HG03039 (cell line): Measurements from ENCODE around the gene GRIA3.
"Not testable (repeated sequence)": the region's sequence is repeated elsewhere in the genome, so short reads cannot be mapped to it uniquely, and the experiment has no call there.

Experiments used
- ATAC-seq: cut with Tn5 transposase; IDR thresholded peaks from one replicate; pipeline ENCODE4 v1.9.1; 2021; ENCODE audit warnings: mild to moderate bottlenecking, moderate library complexity; ENCODE audit not compliant: unreplicated experiment

The GRIA3 gene

DNA sequence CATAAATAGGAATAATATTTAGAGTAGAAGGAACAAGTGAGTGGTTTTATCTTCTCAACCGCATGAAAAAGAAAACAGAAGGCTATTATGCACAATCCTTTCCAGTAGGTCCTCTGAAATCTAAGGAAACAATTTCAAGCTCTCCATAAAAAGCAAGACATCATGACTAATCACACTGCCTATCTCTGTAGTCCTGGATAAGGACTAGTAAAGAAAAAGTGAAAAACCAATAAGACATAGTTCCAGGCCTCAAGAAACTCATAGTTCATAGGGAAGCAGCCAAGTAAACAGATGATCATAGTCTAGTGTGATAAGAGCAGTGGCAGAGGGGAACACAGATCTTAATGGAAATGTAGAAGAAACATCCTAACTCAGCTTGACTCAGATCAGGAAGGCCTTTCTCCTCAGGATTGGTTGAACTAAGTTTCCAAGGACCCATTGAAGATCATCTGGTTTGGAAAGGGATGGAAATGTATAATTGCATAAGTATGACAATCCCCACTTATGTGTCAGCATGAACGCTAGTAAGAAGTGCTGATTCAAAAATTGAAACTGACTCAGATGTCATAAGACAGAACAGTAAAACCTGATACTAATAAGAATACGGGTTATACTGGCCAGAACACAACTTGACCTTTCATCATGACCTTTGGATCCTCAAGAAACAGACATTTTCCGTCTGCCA, 155.3 kb downstream of the GRIA3 start:
- ATAC-seq, result peak; percentile 68

DNA sequence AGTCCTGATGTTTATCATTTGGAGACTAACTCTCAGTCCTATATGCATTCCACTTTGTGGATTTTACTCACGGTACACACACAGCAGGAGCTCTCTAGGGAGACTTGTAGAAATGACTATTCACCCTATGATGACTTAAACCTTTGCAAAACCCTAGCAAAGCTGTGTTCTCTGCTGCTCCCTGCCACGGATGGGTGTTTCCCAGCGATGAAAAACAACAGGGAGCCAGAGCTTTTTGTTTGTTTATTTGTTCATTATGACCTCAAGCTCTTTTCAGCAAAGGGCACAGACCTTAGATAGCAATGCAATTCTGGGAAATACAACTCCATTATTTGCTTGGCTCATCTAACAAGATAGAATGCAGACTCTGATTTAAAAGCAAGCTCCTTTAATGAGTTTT, 156.6 kb downstream of the GRIA3 start:
- peak; percentile 53 for ATAC-seq

DNA sequence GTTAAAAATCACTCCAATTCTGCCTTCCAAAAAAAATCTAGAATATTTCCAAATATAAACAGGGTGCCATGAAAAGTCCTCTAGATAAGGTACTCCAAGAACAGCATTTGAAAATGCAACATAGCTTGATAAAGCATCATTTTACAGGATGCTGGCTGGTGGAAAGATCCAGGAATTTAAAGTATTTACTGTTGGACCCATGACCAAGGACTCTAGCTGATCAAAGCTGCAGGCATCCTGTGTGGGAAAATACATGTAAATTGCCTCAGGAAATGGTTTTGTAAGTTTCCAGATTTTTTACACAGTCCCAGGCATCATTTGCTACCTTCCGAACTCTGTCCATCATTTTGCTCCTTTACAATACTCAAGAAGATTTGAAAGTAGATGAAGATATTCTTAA, 164.4 kb downstream of the GRIA3 start:
- no peak for ATAC-seq

DNA sequence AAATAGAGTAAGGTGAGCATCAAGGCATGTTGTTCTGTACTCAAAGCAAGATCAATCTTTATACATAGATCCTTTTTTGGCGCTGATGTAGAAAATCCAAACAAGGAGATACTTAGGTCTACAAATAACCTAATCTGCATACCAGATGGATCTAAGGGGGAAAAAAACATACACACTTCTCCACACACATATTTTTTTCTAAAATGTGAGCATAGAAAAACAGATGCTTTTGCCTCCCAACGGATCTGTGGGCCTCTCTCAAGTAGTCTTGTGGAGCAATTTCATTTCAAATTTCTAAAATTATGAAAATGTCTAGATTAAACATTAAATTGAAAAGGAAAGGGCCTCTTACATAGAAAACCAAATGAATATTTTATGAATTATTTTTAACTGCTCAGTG, 166.1 kb downstream of the GRIA3 start:
- ATAC-seq, result no peak

DNA sequence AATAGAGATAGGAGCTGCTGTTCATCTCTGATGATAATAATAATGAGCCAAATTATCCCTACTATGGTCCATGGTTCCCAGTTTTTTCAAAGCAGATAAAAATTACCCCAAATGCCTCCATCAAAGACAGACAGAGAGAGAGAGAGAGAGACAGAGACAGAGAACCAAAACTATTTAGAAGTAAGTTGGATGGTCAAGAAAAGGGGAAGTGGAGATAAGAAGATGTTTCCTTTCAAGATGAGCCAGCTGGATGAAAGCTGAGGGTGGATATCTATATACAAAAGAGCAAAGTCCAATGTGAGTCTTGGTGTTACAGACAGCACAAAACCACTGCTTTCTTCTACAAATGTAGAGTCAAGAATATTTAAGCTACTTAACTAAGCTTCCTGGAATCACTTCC, 173.9 kb downstream of the GRIA3 start:
- peak; percentile 95 for ATAC-seq

DNA sequence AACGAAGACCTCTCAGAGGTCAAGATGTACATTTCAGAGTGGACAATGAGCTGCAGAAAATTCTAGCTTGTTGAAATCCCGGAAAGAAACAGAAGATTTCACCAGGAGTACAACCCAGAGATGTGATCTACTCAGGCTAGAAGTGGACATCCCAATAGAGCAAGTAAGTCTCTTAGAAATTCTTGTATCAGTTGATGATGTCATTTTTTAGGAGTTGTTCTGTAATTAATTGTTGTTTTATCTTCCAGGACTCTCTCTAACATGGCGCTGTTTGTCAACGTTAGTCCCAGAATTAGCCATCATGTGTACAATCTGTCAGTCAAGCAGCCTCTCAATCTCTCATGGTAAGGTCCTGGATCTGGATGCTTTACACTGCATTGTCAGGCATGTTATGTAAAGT, 174.4 kb downstream of the GRIA3 start:
- no peak for ATAC-seq

DNA sequence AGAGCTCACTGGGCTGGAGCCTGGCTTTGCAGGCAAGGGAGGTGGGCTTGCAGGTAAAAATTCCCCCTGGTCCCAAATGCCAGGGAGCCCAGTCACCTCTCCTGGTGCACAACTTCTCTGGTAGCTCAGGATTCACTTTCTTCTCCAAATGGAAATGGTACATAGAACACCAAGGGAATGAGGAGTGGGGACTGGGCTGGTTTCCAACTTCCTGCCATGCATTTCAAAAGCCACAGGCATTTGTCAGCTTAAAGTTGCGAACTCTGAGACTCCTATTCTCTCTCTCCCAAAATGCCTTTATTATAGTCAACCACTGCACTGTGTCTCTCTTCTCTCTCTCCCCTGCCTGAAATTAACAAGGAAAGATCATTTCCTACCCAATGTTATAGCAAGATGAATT, 177.3 kb downstream of the GRIA3 start:
- no peak for ATAC-seq

DNA sequence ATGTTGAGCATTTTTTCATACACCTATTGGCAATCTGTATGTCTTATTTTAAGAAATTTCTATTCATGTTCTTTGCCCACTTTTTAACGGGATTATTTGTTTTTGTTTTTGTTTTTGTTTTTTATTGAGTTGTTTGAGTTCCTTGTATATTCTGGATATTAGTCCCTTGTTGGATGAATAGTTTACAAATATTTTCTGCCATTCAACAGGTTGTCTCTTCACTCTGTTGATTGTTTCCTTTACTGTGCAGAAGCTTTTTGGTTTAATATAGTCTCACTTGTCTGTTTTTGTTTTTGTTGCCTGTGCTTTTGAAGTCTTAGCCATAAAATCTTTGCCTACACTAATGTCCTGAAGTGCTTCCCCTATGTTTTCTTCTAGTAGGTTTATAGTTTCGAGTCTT, 202.1 kb downstream of the GRIA3 start:
- not testable (repeated sequence) for ATAC-seq

DNA sequence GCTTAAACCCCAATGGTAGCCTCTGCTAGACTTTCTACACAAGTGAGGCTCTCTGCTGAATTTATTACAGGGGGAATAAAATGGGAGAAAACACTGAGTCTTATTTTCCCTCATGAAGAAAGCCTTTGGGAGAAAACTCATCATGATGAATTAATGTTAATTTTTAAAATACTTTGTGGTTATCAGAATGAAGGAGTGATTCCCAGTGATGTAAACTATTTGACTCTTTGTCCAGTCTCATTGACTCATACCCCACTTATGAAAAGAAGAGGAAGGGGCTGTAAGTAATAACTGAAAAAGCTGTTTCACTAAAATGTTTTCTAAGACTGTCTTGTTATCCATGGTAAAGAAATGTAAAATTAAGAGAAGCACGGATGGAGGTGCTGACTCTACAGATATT, 208.8 kb downstream of the GRIA3 start:
- no peak for ATAC-seq

DNA sequence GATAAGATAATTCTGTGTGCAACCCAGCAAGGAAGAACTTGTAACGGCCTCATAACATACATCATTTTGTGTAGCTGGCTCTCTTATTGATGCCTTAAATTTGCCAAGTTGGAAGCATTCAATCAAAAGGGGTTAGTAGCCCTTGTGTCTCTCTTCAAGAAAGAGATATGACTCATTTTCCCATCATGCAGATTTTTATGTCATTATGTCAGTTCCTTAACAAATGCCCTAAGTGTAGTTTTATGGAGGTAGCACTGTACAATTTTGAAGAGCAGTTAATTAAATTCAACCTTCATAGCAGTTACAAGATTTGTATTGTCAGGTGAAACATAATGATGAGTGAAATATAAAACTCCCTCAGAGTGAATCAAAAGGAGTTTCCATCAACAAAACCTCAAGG, 215.6 kb downstream of the GRIA3 start:
- no peak for ATAC-seq

DNA sequence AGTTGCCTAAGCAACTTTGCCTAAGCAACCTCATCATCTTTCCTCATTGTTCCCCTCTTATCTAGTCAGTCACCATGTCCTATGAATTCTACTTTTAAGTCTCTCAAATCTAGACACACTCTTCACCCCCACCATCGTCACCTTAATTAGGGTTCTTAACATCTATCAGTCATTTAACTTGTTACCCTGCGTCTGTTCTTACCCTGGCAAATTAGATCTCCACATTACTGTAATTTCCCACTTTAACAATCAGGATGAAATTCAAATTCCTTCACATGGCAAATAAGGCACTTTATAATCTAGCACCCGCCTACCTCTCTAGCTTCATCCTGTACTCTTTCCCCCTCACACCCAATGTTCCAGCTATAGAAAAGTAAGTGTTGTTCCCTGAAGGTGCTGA, 221.2 kb downstream of the GRIA3 start:
- no peak for ATAC-seq

DNA sequence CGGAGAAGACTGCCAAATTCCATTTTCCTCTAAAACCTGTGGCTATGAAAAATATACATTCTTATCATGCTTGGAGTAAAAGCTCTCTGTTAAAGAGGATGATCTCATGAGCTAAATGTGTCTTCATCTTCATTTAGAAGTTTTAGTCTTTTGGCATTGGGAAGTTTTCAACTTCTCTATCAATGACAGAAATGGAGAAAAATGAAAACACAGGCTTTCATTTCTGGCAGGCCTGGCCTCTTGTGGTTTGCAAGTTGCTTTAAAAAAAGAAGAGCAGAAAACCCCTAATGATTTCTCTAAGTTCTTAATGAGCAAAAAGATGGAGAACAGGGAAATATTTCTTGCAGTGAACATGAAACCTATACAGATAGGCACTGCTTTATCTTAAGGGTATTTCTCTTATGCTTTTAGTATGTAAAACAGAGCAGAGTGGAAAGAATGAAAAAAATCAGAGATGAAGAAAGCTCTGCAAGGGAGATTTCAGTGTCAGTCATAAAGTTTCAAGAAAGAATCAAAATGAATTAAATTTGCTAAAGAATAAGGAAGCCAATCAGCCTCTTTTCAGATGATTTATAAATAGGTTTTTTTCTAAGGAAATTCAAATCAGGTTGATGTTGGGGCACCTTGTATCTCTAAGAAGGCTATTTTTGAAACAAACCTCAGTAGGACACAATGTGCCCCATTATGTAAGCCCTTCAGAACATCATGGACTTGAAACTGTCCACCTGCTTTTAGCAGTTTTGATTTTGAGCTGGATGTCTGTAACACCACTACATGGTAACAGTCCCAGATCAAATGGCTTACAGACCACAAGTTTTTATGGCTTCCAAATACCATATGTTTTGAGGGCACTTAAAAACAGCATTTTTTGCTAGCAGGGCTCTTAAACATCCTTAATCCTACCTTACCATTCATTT, 225.0 kb downstream of the GRIA3 start:
- peak; percentile 52 for ATAC-seq

DNA sequence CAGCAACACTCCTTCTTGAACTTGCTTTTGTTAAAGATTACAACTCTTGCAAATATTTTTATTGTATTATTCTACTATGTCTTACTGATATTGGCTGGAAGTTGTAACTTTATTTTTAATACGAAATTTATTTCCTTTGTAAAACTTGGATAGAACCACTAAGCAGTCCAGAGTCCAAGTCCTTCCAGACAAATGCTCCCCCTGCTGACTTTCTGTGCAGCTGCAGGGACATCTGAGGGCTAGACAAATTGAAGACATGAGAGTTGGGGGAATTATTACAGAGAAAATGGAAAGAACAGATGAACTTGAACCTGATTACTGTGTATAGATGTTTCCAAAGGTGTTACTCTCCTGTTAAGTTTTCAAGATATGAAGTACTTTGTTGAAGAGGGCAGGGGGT, 238.8 kb downstream of the GRIA3 start:
- no peak for ATAC-seq

DNA sequence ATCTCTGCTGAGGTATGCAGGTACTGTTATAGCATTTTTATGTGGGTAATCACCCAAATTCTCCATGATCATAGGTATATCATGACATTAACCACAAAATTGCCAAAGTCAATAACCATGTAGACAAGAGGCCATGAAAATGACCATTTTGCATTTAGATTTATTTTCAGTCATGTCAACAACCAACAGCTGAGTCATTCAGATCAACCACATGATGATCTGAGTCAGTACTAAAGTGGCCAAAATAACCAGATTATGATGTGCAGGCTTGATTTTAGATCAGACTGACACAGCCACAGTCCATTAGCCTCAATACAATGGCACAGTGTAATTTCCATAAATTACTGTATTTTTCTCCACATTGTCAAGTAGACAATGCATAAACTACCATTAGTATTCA, 240.5 kb downstream of the GRIA3 start:
- ATAC-seq, result peak; percentile 96

DNA sequence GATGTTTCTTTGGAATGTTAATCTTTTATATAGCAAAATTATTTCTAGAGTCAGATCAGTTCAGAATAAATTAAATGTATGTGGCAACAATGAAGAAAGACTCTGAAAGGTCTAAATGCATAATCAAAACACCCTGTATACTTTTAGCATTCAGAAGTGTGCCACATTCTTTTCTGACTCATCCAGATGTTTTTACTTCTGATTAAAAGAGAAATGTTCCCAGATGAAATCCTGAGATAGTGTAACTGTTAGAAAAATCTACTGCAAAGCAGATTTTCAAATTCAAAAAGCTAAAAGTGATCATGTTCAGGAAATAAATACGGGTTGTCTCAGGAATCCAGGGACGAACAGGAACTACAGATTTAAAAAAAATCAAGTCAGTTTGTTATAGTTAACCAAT, 241.4 kb downstream of the GRIA3 start:
- no peak for ATAC-seq

DNA sequence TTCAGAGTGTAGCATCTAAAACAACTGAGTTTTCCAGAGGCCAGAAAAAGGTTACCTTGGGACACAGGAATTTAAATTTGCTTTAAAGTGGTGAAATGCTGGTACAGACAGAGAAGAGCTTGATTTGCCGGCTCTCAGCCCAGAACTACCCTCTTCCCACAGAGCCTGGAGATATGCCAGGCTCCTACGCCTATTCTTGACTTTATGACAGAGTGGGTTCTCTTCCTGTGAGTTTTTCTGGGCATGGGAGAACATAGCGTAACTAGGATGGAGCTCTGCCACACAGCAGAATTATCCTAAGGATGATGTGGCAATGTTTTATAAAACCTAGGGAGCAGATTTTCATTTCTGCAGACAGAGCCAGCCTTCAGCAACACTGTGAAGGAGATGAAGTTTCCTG, 241.8 kb downstream of the GRIA3 start:
- no peak for ATAC-seq

DNA sequence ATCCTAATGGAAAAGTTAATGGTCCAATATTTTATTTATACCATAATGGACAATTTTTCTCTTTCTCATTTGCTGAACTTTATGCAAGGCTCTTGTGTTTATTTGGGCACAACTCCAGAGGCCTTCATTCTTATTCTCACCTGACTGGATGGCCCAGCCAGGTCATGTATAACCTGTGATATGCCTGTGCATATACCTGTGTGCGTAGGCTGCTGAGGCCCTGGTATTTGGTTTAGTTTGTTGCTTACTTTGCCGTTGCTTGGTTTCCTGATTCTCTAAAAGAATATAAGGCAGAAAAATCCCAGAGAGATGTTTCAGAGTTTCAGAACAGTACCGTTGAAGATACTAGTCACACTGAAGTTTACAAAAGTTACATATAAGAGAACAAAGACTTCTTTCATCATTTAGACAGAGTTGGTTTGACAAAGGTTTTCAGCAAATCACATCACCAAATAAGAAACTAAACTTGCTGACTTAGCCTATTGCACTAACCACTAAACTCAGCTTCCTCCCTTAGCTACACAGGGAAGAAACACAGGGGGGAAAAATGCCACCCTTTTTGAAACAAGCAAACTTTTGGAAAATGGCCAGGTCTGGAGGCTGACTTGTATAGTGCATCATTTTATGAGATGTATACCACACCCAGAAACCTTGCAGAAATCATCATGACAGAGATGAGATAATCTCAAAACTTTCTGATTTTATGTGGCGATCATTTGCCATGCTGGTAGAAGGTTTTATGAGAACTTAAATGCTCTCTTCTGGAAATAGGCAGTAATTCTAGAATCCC, 248.5 kb downstream of the GRIA3 start:
- no peak for ATAC-seq

DNA sequence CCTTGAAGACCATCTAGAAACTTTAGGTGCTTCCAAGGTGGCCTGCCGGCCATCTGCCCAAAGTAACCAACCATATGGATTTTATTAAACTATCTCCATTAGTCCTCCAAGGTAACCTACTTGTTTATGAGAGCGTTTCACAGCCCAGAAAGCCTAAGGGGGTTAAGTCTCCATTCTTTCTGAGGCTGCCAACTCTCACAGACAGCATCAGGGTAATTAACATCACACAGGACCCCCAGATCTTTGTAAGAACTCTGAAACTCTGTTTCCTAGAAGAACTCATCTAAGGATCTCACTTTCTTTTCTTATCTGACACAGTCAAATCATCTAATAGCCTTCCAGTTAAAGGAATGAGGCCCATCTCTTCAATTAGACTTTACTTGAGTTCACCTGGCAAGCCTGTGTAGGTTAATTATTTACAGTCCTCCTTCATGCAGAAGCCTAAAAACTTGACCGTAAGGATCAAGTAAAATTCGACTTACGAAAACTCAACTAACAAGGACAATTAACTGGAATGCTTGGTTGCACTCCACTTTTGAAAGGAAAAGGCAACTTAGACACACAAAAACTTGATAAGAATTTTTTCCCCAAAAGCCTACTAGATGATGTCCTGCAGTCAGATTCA, 252.5 kb downstream of the GRIA3 start:
- ATAC-seq, result no peak

DNA sequence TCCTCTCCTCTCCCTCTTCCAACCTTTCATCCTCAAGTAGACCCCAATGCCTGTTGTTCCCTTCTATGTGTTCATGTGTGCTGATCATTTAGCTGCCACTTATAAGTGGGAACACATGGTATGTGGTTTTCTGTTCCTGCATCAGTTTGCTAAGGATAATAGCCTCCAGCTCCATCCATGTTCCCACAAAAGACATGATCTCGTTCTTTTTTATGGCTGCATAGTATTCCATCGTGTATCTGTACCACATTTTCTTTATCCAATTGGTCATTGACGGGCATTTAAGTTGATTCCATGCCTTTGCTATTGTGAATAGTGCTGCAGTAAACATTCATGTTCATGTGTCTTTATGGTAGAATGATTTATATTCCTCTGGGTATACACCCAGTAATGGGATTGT, 255.8 kb downstream of the GRIA3 start:
- ATAC-seq, result not testable (repeated sequence)

DNA sequence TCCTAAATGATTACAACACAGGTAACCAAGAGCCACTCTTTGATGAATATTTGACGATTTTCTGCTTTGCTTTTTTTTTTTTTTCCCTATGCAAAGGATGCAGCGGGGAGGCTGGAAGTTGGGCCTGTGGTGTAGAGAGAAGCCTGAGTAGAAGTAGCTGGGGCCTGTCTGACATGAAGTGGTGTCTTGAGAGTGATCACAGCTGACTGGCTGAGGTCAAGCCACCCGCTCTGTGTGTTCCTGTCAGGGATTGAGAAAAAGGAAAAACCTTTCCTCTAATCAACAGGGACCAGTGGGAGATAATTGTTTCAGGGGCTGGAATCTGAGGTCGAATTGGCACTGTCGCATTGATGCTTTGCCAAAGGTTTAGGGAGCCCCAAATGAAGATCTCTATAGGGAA, 258.7 kb downstream of the GRIA3 start:
- ATAC-seq, result no peak

DNA sequence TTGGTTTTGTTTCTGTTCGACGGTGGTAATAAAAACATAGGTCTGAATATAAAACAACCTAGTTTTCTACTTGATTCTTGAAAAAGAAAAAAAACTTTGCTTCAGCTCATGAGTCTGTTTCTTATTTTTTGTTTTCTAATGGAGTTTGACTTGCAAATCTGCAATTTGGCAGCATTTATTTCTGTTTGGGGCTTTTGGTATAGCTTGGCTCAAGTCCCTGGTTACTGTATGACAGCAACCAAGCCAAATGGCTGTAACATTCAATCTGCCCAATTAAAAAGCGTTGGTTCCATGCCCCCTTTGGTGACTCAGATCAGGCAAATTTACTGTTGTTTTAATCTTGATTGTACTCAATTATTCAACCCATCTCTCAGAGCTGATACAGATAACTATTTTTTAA, 263.4 kb downstream of the GRIA3 start:
- no peak for ATAC-seq
